ENCODE data around the gene THSD7A.

- no peak for TF ChIP-seq CTCF (conservative IDR thresholded peaks at IDR 0.05)
- no peak for TF ChIP-seq ZFX (IDR thresholded peaks at IDR 0.05)
Observed at GRCh38 chr7:11699666-11700065, 132.3 kb downstream of the THSD7A start.

Measured in C4-2B (cell line).